ENCODE data around the gene TMEM191C. TPM values are rescaled to one million over a fixed set of nuclear protein-coding genes. Genes with fewer than 3 reads are reported as not detected.

Gene TMEM191C
- total RNA-seq, 4 donors from 2014 or later, result 0.99 to 5.1 (median 3.8) TPM; not detected in 1

- Histone ChIP-seq H3K9me3 (no peaks in the 10 kb centered on the region), H3K27ac (replicated peaks in 1 of 4) (no peak overlapping the region), H3K4me3 (no peak overlapping the region), H3K36me3 (peaks cover 12 to 47% (median 32%) of the 10 kb centered on the region in 4 donors), H3K4me1 (no peaks in the 10 kb centered on the region), H3K27me3 (no peaks in the 10 kb centered on the region)
- intact Hi-C loops (cut with DNase I), result no loop called here
- DNase-seq (ENCODE audit: extremely low spot score), result no peak
- TF ChIP-seq CTCF (IDR thresholded peaks at IDR 0.05), result no peak
- no peak for TF ChIP-seq EP300 (IDR thresholded peaks at IDR 0.05)
- no peak for TF ChIP-seq POLR2A (IDR thresholded peaks at IDR 0.05; ENCODE audit: low read depth)
- no peak for TF ChIP-seq POLR2AphosphoS5 (IDR thresholded peaks at IDR 0.05)
- WGBS, result 92% methylated on average over 23 of the region's 23 CpGs
These were observed 18.4 kb upstream of the TMEM191C start for GRCh38 chr22:21448627-21449416.

GRCh38 chr22:21449531-21450319 is 17.5 kb upstream of the TMEM191C start:
- Histone ChIP-seq H3K27ac (replicated peaks in 1 of 4) (no peak overlapping the region), H3K36me3 (peaks cover 8 to 39% (median 27%) of the 10 kb centered on the region in 4 donors), H3K9me3 (no peaks in the 10 kb centered on the region), H3K27me3 (no peaks in the 10 kb centered on the region), H3K4me1 (no peaks in the 10 kb centered on the region), H3K4me3 (no peak overlapping the region)
- no peak for DNase-seq (ENCODE audit: extremely low spot score)
- intact Hi-C loops (cut with DNase I), result no loop called here
- TF ChIP-seq EP300 (IDR thresholded peaks at IDR 0.05), result no peak
- TF ChIP-seq POLR2AphosphoS5 (IDR thresholded peaks at IDR 0.05), result no peak
- no peak for TF ChIP-seq CTCF (IDR thresholded peaks at IDR 0.05)
- TF ChIP-seq POLR2A (IDR thresholded peaks at IDR 0.05; ENCODE audit: low read depth), result no peak
- WGBS, result 91% methylated on average over 13 of the region's 23 CpGs

DNA sequence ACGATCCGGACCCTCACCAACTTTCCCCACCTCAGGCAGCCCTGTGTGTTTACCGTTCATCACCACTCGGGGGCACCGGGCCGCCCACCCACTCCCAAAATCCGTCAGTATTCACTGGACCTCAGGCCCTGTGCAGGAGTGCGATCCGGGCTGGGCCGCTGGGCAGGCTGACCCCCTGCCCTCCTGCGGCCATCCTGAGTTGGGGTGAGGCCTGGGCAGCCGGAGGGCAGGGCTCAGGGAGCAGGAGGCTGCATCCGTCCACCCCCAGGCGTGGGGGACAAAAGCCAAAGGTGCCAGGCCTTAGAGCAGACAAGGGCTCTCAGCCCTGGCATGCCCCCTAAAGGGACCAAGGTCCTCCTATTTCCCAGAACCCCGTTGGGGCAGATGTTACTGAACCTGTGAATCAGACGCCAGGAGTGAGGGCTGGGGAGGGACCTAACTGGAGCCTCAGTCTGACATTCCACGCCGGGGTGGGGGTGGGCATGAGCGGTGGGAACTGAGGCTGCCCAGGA is 16.8 kb upstream of the TMEM191C start:
- no peak for TF ChIP-seq POLR2A (IDR thresholded peaks at IDR 0.05; ENCODE audit: low read depth)
- no peak for TF ChIP-seq EP300 (IDR thresholded peaks at IDR 0.05)
- TF ChIP-seq POLR2AphosphoS5 (IDR thresholded peaks at IDR 0.05), result no peak
- TF ChIP-seq CTCF (IDR thresholded peaks at IDR 0.05), result no peak
- H3K36me3 ChIP-seq, result peaks cover 3 to 33% (median 21%) of the 10 kb centered on the region in 4 donors
- intact Hi-C loops (cut with DNase I), result no loop called here

GRCh38 chr22:21450858-21451353 is 16.3 kb upstream of the TMEM191C start:
- TF ChIP-seq CTCF (IDR thresholded peaks at IDR 0.05) (no peak), POLR2A (IDR thresholded peaks at IDR 0.05; ENCODE audit: low read depth) (no peak), EP300 (IDR thresholded peaks at IDR 0.05) (no peak), POLR2AphosphoS5 (IDR thresholded peaks at IDR 0.05) (no peak)
- H3K36me3 ChIP-seq, result peaks cover 0 to 27% (median 15%) of the 10 kb centered on the region in 4 donors
- intact Hi-C loops (cut with DNase I), result no loop called here

More for the DNA sequence above, 16.8 kb upstream of the TMEM191C start:
- H3K4me3 ChIP-seq, result no peak overlapping the region
- no peaks in the 10 kb centered on the region for H3K4me1 ChIP-seq
- WGBS, result 84% methylated on average over 12 of the region's 19 CpGs
- no peaks in the 10 kb centered on the region for H3K27me3 ChIP-seq
- no peak for DNase-seq (ENCODE audit: extremely low spot score)
- no peaks in the 10 kb centered on the region for H3K9me3 ChIP-seq
- H3K27ac ChIP-seq (replicated peaks in 1 of 4), result no peak overlapping the region

More at GRCh38 chr22:21450858-21451353, 16.3 kb upstream of the TMEM191C start:
- Histone ChIP-seq H3K27me3 (no peaks in the 10 kb centered on the region), H3K9me3 (no peaks in the 10 kb centered on the region), H3K4me3 (no peak overlapping the region), H3K4me1 (no peaks in the 10 kb centered on the region), H3K27ac (replicated peaks in 1 of 4) (no peak overlapping the region)
- WGBS, result 61% methylated on average over 9 of the region's 9 CpGs
- DNase-seq (ENCODE audit: extremely low spot score), result no peak
